Glutamatergic neuron (in vitro differentiated cells): ENCODE measurements around the gene MEIS1. TPM values are rescaled to one million over a fixed set of nuclear protein-coding genes. Genes with fewer than 3 reads are reported as not detected.

Experiments used
- DNase-seq: peaks from one replicate; pipeline ENCODE4 v3.0.0; 2022
- H3K27ac Mint-ChIP-seq: one replicate; pipeline ENCODE4 v1.8.0; 2020; ENCODE audit warnings: mild to moderate bottlenecking, mixed read lengths, inconsistent platforms; ENCODE audit not compliant: unreplicated experiment
- H3K27me3 Mint-ChIP-seq: one replicate; pipeline ENCODE4 v1.8.0; 2020; ENCODE audit warnings: mild to moderate bottlenecking, moderate library complexity, mixed read lengths, inconsistent platforms; ENCODE audit not compliant: unreplicated experiment
- H3K36me3 Mint-ChIP-seq: one replicate; pipeline ENCODE4 v1.8.0; 2020; ENCODE audit warnings: mild to moderate bottlenecking, mixed read lengths, inconsistent platforms; ENCODE audit not compliant: unreplicated experiment
- H3K4me1 Mint-ChIP-seq: one replicate; pipeline ENCODE4 v1.8.0; 2020; ENCODE audit warnings: mild to moderate bottlenecking, low read depth, mixed read lengths, inconsistent platforms; ENCODE audit not compliant: unreplicated experiment
- H3K4me3 Mint-ChIP-seq: one replicate; pipeline ENCODE4 v1.8.0; 2020; ENCODE audit warnings: mild to moderate bottlenecking, mixed read lengths, inconsistent platforms; ENCODE audit not compliant: unreplicated experiment
- H3K9me3 Mint-ChIP-seq: one replicate; pipeline ENCODE4 v1.8.0; 2020; ENCODE audit warnings: mild to moderate bottlenecking, moderate library complexity, mixed read lengths, inconsistent platforms; ENCODE audit not compliant: unreplicated experiment
- CTCF ChIP-seq: fragments of 200-600 bp; sonication (generic); IDR thresholded peaks from one replicate; pipeline ENCODE4 v1.5.0; 2021; ENCODE audit not compliant: partially characterized antibody, unreplicated experiment
- total RNA-seq: library from RNA; stranded (reverse); fragmentation: NEBNext Ultra II Directional; extraction: Animal tissue kit (Norgen Biotek cat#: 25700); gene quantifications from one replicate; pipeline ENCODE4 v1.2.1, GENCODE V29; 2021; ENCODE audit not compliant: unreplicated experiment

The MEIS1 gene
- total RNA-seq, 1 donor from 2014 or later = 4.8 TPM

- DNase-seq = no peak
- Mint-ChIP-seq H3K4me3 (no peak overlapping the region), H3K9me3 (peaks cover 3% of the 10 kb centered on the region), H3K27ac (no peak overlapping the region), H3K27me3 (peaks cover 11% of the 10 kb centered on the region), H3K36me3 (no peaks in the 10 kb centered on the region), H3K4me1 (peaks cover 26% of the 10 kb centered on the region)
- TF ChIP-seq CTCF = no peak
Observed at GRCh38 chr2:66572391-66572790, 137.5 kb downstream of the MEIS1 start.

- Mint-ChIP-seq H3K27me3 (peaks cover 18% of the 10 kb centered on the region), H3K36me3 (no peaks in the 10 kb centered on the region), H3K9me3 (peaks cover 3% of the 10 kb centered on the region), H3K27ac (no peak overlapping the region), H3K4me1 (peaks cover 28% of the 10 kb centered on the region), H3K4me3 (no peak overlapping the region)
- DNase-seq = no peak
- TF ChIP-seq CTCF = no peak
Observed at GRCh38 chr2:66573416-66573815, 138.5 kb downstream of the MEIS1 start.

- Mint-ChIP-seq H3K27me3 (peaks cover 20% of the 10 kb centered on the region), H3K4me1 (peaks cover 25% of the 10 kb centered on the region), H3K4me3 (no peak overlapping the region), H3K27ac (no peak overlapping the region), H3K36me3 (no peaks in the 10 kb centered on the region), H3K9me3 (peaks cover 5% of the 10 kb centered on the region)
- TF ChIP-seq CTCF = no peak
- DNase-seq = no peak
Observed at GRCh38 chr2:66573821-66574233, 138.9 kb downstream of the MEIS1 start.

DNA sequence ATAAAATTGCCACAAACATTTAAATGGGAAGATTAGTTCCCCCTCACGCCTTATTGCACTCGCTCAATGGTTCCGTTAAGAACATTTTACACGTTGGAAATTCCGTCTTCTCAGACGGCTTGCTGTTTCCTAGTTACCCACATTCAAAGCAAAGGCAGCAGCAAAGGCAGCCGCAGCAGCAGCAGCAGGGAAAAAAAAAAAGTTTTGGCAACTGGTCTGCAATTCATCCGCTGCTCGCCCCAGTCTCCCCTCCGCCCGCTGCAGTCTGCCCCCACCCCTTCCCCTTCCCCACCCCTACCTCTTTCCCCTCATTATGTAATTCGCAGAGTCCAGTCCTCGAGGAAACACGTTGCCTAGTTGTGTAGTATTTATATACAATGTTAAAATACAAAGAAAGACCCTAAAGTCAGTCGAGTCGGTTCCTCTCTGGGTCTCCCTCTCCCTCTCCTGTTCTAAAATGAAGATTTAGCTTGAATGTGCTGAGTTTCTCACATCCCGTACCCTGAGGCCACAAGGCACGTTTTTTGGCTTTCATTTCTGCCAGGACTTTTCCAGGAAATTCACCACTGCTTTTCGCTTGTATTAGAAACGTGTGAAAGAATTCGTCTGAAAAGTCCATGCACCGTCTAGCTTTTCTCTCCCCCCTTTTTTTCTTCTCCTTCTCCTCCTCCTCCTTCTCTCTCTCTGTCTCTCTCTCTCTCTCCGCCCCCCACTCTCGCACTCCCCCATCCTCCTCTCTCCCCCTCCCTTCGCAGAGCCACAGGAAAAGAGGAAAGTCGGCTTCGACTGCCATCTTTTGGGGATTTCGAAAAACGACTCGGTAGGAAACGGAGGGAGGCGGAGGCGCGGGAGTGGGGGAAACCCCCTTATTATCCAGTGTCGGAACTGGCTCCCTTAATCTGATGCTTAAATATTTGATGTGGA lies 140.0 kb downstream of the MEIS1 start:
- Mint-ChIP-seq H3K27ac (no peak overlapping the region), H3K4me3 (peak overlapping the region; percentile 81), H3K36me3 (no peaks in the 10 kb centered on the region), H3K9me3 (peaks cover 11% of the 10 kb centered on the region), H3K4me1 (peaks cover 16% of the 10 kb centered on the region), H3K27me3 (peaks cover 25% of the 10 kb centered on the region)
- peak; percentile 66 for DNase-seq
- TF ChIP-seq CTCF = no peak

DNA sequence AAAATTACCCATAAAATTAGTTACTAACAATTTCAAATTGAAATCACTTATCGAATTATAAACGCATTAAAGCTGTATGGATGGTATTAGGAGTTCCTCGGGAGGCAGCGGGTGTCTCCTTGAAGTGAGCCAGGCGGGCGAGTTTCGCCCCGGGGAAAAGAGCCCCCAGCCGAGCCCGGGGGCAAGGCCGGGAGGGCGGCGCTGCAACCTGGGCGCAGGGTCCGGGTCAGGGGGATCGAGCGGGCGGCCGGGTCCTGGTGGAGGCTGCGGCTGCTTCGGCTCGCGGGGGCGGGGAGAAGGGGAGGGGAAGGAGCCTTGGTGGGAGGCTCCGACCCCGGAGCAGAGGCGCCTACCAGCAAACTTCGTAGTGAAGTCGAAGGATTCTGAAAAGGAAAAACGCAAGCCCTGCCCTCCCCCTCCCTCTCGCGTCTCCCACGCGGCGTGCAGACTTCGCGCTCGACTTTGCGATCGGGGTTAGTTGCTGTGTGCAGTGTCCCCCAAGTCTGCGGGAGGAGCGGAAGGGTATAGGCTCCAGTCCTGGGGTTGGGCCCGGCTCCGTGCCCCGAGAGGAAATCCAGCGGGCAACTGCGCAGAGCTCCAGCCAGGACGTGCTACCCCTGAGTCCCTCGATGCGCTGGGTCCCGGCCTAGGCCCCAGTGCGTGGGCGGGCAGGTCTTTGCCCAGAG lies 140.8 kb downstream of the MEIS1 start:
- H3K27ac Mint-ChIP-seq = no peak overlapping the region

More for the DNA sequence above, 140.8 kb downstream of the MEIS1 start:
- H3K27me3 Mint-ChIP-seq = peaks cover 27% of the 10 kb centered on the region
- TF ChIP-seq CTCF = no peak
- DNase-seq = peak; percentile 40
- H3K36me3 Mint-ChIP-seq = no peaks in the 10 kb centered on the region
- peaks cover 17% of the 10 kb centered on the region for H3K4me1 Mint-ChIP-seq
- peak overlapping the region; percentile 81 for H3K4me3 Mint-ChIP-seq
- peaks cover 14% of the 10 kb centered on the region for H3K9me3 Mint-ChIP-seq
